Type B pancreatic cell (in vitro differentiated cells): ENCODE measurements around the gene CRTC3. TPM values are rescaled to one million over a fixed set of nuclear protein-coding genes. Genes with fewer than 3 reads are reported as not detected.

ENCODE experiments used
- DNase-seq: peaks from one replicate; pipeline ENCODE4 v3.0.0; 2021; ENCODE audit warnings: mixed read lengths; ENCODE audit not compliant: unreplicated experiment; ENCODE audit errors: extremely low spot score
- H3K27ac Mint-ChIP-seq: 2 replicates; pipeline ENCODE4 v1.8.0; 2021; ENCODE audit warnings: mild to moderate bottlenecking, mixed read lengths
- H3K27me3 Mint-ChIP-seq: 2 replicates; pipeline ENCODE4 v1.8.0; 2021; ENCODE audit warnings: mixed read lengths
- H3K36me3 Mint-ChIP-seq: 2 replicates; pipeline ENCODE4 v1.8.0; 2021; ENCODE audit warnings: mixed read lengths
- H3K4me1 Mint-ChIP-seq: one replicate; pipeline ENCODE4 v1.8.0; 2021; ENCODE audit warnings: mixed read lengths; ENCODE audit not compliant: unreplicated experiment
- H3K4me3 Mint-ChIP-seq: 2 replicates; pipeline ENCODE4 v1.8.0; 2021; ENCODE audit warnings: mild to moderate bottlenecking, mixed read lengths
- H3K9me3 Mint-ChIP-seq: 2 replicates; pipeline ENCODE4 v1.8.0; 2021; ENCODE audit warnings: mixed read lengths
- total RNA-seq: library from RNA; stranded (reverse); gene quantifications from 2 replicates; pipeline ENCODE4 v1.2.1, GENCODE V29; 2021; ENCODE audit warnings: low replicate concordance
- TF ChIP-seq, protein P1 (sequence below): fragments of 200-600 bp; sonication (generic); conservative IDR thresholded peaks from 2 replicates; pipeline ENCODE4 v1.5.0; 2021; ENCODE audit warnings: antibody characterized with exemption, mild to moderate bottlenecking

Gene CRTC3
- total RNA-seq, 1 donor from 2014 or later, result 31.4 TPM

DNA sequence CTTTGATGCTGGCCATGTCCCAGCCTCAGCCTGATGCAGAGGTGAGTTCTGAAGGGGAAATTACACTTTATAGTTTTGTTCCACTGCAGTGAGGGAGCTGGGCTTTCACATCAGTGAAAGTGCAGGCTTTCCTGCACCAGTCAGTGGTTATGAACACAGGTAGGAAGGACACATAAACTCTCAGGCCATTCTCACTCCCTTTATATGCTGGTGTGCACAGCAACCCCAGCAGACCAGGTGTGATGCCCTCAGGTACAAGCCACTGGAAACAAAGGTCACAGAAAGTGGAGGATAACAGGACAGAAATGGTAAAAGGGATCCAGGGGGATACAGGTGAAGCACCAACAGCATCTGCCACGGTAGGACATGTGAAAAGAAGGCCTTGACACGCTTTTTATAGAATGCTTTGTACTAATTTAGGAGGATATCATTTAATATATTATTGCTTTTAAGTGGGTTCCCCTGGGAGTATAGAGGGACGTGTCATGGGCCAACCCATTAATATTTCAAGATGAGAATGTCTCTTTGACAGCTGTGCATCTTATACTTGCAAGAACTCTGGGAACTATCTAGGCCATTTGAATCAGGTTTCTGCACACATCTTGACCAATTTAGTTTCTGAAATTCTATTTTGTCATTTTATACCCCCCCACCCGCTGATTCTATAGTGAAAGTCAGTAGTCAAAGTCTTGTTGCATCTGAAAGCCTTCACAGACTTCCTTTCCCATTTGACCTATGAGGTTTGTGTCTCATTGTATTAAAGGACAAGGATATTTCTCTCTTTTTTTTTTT is 162.5 kb downstream of the CRTC3 start:
- H3K27ac Mint-ChIP-seq, result no peak overlapping the region
- DNase-seq, result no peak
- H3K27me3 Mint-ChIP-seq, result no peaks in the 10 kb centered on the region
- H3K9me3 Mint-ChIP-seq, result no peaks in the 10 kb centered on the region
- TF ChIP-seq, protein P1, sequence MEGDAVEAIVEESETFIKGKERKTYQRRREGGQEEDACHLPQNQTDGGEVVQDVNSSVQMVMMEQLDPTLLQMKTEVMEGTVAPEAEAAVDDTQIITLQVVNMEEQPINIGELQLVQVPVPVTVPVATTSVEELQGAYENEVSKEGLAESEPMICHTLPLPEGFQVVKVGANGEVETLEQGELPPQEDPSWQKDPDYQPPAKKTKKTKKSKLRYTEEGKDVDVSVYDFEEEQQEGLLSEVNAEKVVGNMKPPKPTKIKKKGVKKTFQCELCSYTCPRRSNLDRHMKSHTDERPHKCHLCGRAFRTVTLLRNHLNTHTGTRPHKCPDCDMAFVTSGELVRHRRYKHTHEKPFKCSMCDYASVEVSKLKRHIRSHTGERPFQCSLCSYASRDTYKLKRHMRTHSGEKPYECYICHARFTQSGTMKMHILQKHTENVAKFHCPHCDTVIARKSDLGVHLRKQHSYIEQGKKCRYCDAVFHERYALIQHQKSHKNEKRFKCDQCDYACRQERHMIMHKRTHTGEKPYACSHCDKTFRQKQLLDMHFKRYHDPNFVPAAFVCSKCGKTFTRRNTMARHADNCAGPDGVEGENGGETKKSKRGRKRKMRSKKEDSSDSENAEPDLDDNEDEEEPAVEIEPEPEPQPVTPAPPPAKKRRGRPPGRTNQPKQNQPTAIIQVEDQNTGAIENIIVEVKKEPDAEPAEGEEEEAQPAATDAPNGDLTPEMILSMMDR, result no peak
- H3K36me3 Mint-ChIP-seq, result no peaks in the 10 kb centered on the region
- H3K4me1 Mint-ChIP-seq, result no peaks in the 10 kb centered on the region
- no peak overlapping the region for H3K4me3 Mint-ChIP-seq

Other genes starting within 250 kb of the CRTC3 start
- 4.8 and 5.5 TPM in 2 replicates for gene ZNF774, start 177.6 kb upstream of the CRTC3 start, total RNA-seq
- gene IQGAP1, start 141.7 kb upstream of the CRTC3 start, total RNA-seq, result 80.4 and 131 TPM in 2 replicates
- gene BLM, start 187.4 kb downstream of the CRTC3 start, total RNA-seq, result 8.5 and 21.5 TPM in 2 replicates